B cell (primary cell): ENCODE data around the gene WFS1. TPM values are rescaled to one million over a fixed set of nuclear protein-coding genes. Genes with fewer than 3 reads are reported as not detected.

ENCODE experiments used
- ATAC-seq: fragments of 200-7000 bp; cut with Tn5 transposase; one replicate; pipeline ENCODE4 v1.10.0; 2021; ENCODE audit warnings: low read depth, mild to moderate bottlenecking, moderate number of reproducible peaks, moderate library complexity
- CTCF ChIA-PET: fragments of 350-600 bp; sonication (Branson Sonifier 250); formaldehyde crosslinking; loops from one replicate; lab custom pipeline; 2021; ENCODE audit warnings: antibody characterized with exemption, inconsistent platforms; lab: Charles Lee
- POLR2A ChIA-PET: fragments of 350-600 bp; sonication (Branson Sonifier 250); formaldehyde crosslinking; loops from one replicate; lab custom pipeline; 2021; ENCODE audit warnings: antibody characterized with exemption; lab: Charles Lee
- DNase-seq: peaks from one replicate; pipeline ENCODE4 v3.0.0; 2013
- H2AFZ ChIP-seq: 2 replicates; pipeline ENCODE4 v1.6.1; 2012; ENCODE audit warnings: mild to moderate bottlenecking, low read depth, low read length; ENCODE audit not compliant: insufficient read depth, poor library complexity, severe bottlenecking
- H3K27ac ChIP-seq, 2 donors: 1 replicate in 1 of 2; 2 replicates in 1 of 2; pipeline ENCODE4 v1.5.1; 2012 to 2013; ENCODE audit warnings: low read length in 2 of 2, mild to moderate bottlenecking in 2 of 2, moderate library complexity in 1 of 2
- H3K27me3 ChIP-seq, 4 experiments: fragments of 200-600 bp in 1 of 4; sonication (generic) in 1 of 4; replicated peaks in 1 of 4; 1 replicate in 2 of 4; 2 replicates in 2 of 4; pipeline versions ENCODE4 v1.6.1 to v1.7.0; 2013 to 2016; ENCODE audit warnings: low read length in 3 of 4, mild to moderate bottlenecking in 2 of 4, mixed read lengths in 1 of 4, moderate library complexity in 1 of 4; ENCODE audit not compliant: insufficient read depth in 4 of 4, control insufficient read depth in 3 of 4; ENCODE audit errors: control extremely low read depth in 1 of 4
- H3K36me3 ChIP-seq, 2 experiments: replicated peaks in 1 of 2; 1 replicate in 1 of 2; 2 replicates in 1 of 2; pipeline versions ENCODE4 v1.6.1 to v1.7.1; 2013; ENCODE audit warnings: low read length in 1 of 2; ENCODE audit not compliant: insufficient read depth in 2 of 2, control insufficient read depth in 1 of 2; ENCODE audit errors: control extremely low read depth in 1 of 2, extremely low read depth in 1 of 2
- H3K4me1 ChIP-seq, 2 donors: fragments of 200-600 bp in 1 of 2; sonication (generic) in 1 of 2; 1 replicate in 1 of 2; 2 replicates in 1 of 2; pipeline versions ENCODE4 v1.5.1 to v1.6.1; 2013 to 2017; ENCODE audit warnings: low read length in 2 of 2; ENCODE audit not compliant: control insufficient read depth in 2 of 2, insufficient read depth in 2 of 2
- H3K4me2 ChIP-seq: replicated peaks from 2 replicates; pipeline ENCODE3; 2012; ENCODE audit warnings: mild to moderate bottlenecking, low read depth, low read length; ENCODE audit not compliant: poor library complexity, severe bottlenecking
- H3K4me3 ChIP-seq, 5 experiments: fragments of 200-600 bp in 1 of 5; sonication (generic) in 1 of 5; 1 replicate in 3 of 5; 2 replicates in 2 of 5; pipeline versions ENCODE4 v1.5.1 to v1.7.0; 2011 to 2016; ENCODE audit warnings: low read length in 4 of 5, mild to moderate bottlenecking in 4 of 5, low read depth in 2 of 5, control low read depth in 1 of 5, moderate library complexity in 1 of 5; ENCODE audit not compliant: insufficient read depth in 1 of 5; ENCODE audit errors: control extremely low read depth in 1 of 5, extremely low read depth in 1 of 5
- H3K79me2 ChIP-seq: fragments of 200-600 bp; sonication (generic); one replicate; pipeline ENCODE4 v1.6.0; 2016; ENCODE audit warnings: low read length; ENCODE audit not compliant: control insufficient read depth, insufficient read depth
- H3K9ac ChIP-seq: fragments of 200-600 bp; sonication (generic); 2 replicates; pipeline ENCODE4 v1.6.1; 2017; ENCODE audit warnings: mild to moderate bottlenecking, low read length, moderate library complexity
- H3K9me3 ChIP-seq, 3 donors: one replicate each; pipeline versions ENCODE4 v1.6.1 to v1.7.1; 2013; ENCODE audit warnings: low read length in 2 of 3; ENCODE audit not compliant: control insufficient read depth in 2 of 3, insufficient read depth in 1 of 3; ENCODE audit errors: control extremely low read depth in 1 of 3
- H4K20me1 ChIP-seq: 2 replicates; pipeline ENCODE4 v1.6.0; 2012; ENCODE audit warnings: mild to moderate bottlenecking, low read length; ENCODE audit not compliant: insufficient read depth, control insufficient read depth, poor library complexity, severe bottlenecking
- H3K27ac Mint-ChIP-seq: one replicate; pipeline ENCODE4 v1.8.0; 2021; ENCODE audit warnings: mixed read lengths
- H3K27me3 Mint-ChIP-seq: one replicate; pipeline ENCODE4 v1.8.0; 2021; ENCODE audit warnings: mixed read lengths
- H3K4me1 Mint-ChIP-seq: one replicate; pipeline ENCODE4 v1.8.0; 2021; ENCODE audit warnings: mixed read lengths
- H3K4me3 Mint-ChIP-seq: one replicate; pipeline ENCODE4 v1.8.0; 2021; ENCODE audit warnings: mixed read lengths
- H3K9me3 Mint-ChIP-seq: one replicate; pipeline ENCODE4 v1.8.0; 2022; ENCODE audit warnings: mixed read lengths; ENCODE audit not compliant: insufficient read depth
- EZH2 ChIP-seq: IDR thresholded peaks from 2 replicates; pipeline ENCODE4 v1.6.1; 2012; ENCODE audit warnings: borderline replicate concordance, low read depth, mild to moderate bottlenecking, moderate library complexity, low read length; ENCODE audit not compliant: insufficient read depth, poor library complexity, severe bottlenecking
- WGBS: methylation state at CpG from one replicate; pipeline ENCODE4 v1.1.5; 2013; ENCODE audit warnings: missing lambda C conversion rate; ENCODE audit not compliant: insufficient coverage; 5-methylcytosine and 5-hydroxymethylcytosine counted together
- intact Hi-C: fragments of 100-400 bp; cut with micrococcal nuclease; formaldehyde crosslinking; loops from one replicate; pipeline ENCODE4 v1.10.0; 2022
- polyA plus RNA-seq: library from polyadenylated mRNA; depleted of rRNA; stranded (reverse); fragments of >200 nt; gene quantifications from 2 replicates; pipeline ENCODE4 v1.2.3, GENCODE V29; 2012
- total RNA-seq, 2 donors: library from RNA; stranded (reverse); fragments of 120-200 nt in 1 of 2; gene quantifications; 1 replicate in 1 of 2; 2 replicates in 1 of 2; pipeline versions ENCODE4 v1.2.3 to v1.2.4, GENCODE V29; 2013 to 2022
- TF ChIP-seq, protein P1 (sequence below): fragments of 200-600 bp; IDR thresholded peaks from one replicate; pipeline ENCODE4 v1.8.0; 2022; ENCODE audit warnings: antibody characterized with exemption, mild to moderate bottlenecking

WFS1 gene
- total and polyA plus RNA-seq, 2 donors (not counting 1 experiment from before 2014, with no cell fraction given), result 5.8 to 6.7 TPM

DNA sequence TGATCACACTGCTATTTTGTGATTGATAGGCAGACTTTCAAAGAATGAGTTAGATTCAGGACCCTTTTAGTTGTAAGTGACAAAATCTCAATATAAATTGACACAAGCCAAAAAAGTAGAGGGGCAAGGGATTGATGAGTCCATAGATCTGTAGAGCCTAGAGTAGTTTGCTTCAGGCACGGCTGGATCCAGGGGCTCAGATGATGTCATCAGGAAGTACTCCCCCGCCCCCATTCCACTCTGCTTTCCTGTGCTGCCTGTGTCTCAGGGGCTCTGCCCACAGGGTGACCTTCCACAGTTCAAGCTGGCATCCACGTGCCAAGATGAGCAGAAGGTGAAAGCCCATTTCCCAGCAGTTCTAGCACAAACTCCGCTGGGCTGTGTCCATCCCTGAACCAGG, 13.6 kb downstream of the WFS1 start:
- TF ChIP-seq EZH2, result no peak
- TF ChIP-seq, protein P1, sequence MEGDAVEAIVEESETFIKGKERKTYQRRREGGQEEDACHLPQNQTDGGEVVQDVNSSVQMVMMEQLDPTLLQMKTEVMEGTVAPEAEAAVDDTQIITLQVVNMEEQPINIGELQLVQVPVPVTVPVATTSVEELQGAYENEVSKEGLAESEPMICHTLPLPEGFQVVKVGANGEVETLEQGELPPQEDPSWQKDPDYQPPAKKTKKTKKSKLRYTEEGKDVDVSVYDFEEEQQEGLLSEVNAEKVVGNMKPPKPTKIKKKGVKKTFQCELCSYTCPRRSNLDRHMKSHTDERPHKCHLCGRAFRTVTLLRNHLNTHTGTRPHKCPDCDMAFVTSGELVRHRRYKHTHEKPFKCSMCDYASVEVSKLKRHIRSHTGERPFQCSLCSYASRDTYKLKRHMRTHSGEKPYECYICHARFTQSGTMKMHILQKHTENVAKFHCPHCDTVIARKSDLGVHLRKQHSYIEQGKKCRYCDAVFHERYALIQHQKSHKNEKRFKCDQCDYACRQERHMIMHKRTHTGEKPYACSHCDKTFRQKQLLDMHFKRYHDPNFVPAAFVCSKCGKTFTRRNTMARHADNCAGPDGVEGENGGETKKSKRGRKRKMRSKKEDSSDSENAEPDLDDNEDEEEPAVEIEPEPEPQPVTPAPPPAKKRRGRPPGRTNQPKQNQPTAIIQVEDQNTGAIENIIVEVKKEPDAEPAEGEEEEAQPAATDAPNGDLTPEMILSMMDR, result no peak
- H3K9me3 ChIP-seq, result no peaks in the 10 kb centered on the region
- no peaks in the 10 kb centered on the region for H3K79me2 ChIP-seq
- H3K4me2 ChIP-seq, result no peak overlapping the region
- no peak overlapping the region for H3K4me3 ChIP-seq
- H3K9ac ChIP-seq, result no peak overlapping the region
- H3K36me3 ChIP-seq, result no peaks in the 10 kb centered on the region
- DNase-seq (no peak), ATAC-seq (no peak)
- Mint-ChIP-seq H3K4me3 (no peak overlapping the region), H3K27ac (no peak overlapping the region), H3K9me3 (no peaks in the 10 kb centered on the region), H3K4me1 (peaks cover 3% of the 10 kb centered on the region), H3K27me3 (no peaks in the 10 kb centered on the region)
- POLR2A ChIA-PET, result no interaction called here
- no peaks in the 10 kb centered on the region for H3K27me3 ChIP-seq
- CTCF ChIA-PET, result no interaction called here
- WGBS, result 90% methylated on average over 4 of the region's 4 CpGs
- peaks cover 0 to 9% of the 10 kb centered on the region in 2 donors for H3K4me1 ChIP-seq
- no peak overlapping the region for H2AFZ ChIP-seq
- intact Hi-C loops, result no loop called here
- H3K27ac ChIP-seq, result no peak overlapping the region
- no peaks in the 10 kb centered on the region for H4K20me1 ChIP-seq

DNA sequence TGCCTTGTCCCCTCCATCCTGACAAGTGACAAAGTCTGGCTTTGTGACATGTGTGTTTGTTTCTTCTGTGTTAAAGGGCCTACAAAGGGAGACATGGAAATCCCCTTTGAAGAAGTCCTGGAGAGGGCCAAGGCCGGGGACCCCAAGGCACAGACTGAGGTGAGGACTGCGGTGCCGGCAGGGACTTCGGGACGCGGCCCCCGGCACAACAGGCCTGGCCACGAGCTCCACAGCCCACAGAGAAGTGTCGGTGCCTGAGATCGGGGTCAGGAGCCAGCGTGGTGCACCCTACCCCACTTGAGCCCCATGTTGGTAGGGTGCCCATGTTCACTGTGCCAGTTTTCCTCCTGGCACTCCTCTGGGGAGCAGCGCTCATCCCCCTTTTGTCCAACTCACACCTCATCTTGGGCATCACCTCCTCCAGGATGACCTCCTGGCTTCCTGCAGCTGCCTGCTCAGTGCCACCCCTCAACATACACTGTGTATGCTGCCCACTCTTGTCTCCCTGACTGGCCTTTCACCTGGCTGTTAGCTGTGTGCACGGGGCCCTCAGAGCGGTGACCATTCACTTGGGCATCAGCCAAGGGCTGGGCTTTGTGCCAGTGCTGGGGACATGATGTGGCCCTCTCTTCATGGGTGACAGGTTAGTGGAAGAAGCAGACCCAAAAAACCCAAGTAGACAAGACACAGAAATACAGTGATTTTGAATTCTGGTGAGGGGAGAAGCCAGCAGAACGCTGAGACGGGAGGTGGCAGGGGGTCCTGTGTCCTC, 17.6 kb downstream of the WFS1 start:
- intact Hi-C loops, result no loop called here
- no peaks in the 10 kb centered on the region for H3K27me3 Mint-ChIP-seq
- H3K4me3 Mint-ChIP-seq, result no peak overlapping the region
- Histone ChIP-seq H2AFZ (no peak overlapping the region), H3K4me3 (no peak overlapping the region), H4K20me1 (no peaks in the 10 kb centered on the region), H3K4me1 (no peaks in the 10 kb centered on the region), H3K79me2 (no peaks in the 10 kb centered on the region), H3K4me2 (no peak overlapping the region), H3K27ac (no peak overlapping the region), H3K9me3 (no peaks in the 10 kb centered on the region), H3K27me3 (no peaks in the 10 kb centered on the region), H3K9ac (no peak overlapping the region), H3K36me3 (no peaks in the 10 kb centered on the region)
- no peaks in the 10 kb centered on the region for H3K9me3 Mint-ChIP-seq
- no peak for DNase-seq
- CTCF ChIA-PET, result no interaction called here
- WGBS, result 95% methylated on average over 14 of the region's 16 CpGs
- no peak overlapping the region for H3K27ac Mint-ChIP-seq
- H3K4me1 Mint-ChIP-seq, result no peaks in the 10 kb centered on the region
- ATAC-seq, result no peak
- no peak for TF ChIP-seq EZH2
- TF ChIP-seq, protein P1, result no peak
- POLR2A ChIA-PET, result no interaction called here
